Thoracic aorta (tissue), 2 donors: ENCODE results near the gene USP7. TPM values are rescaled to one million over a fixed set of nuclear protein-coding genes. Genes with fewer than 3 reads are reported as not detected.

ENCODE experiments used
- ATAC-seq: fragments of 150-250 bp; one replicate; pipeline ENCODE4 v1.8.0; 2017; ENCODE audit warnings: low read depth; ENCODE audit not compliant: insufficient number of reproducible peaks, low FRiP score
- DNase-seq: peaks from one replicate; pipeline ENCODE4 v3.0.0-alpha.2; 2020; ENCODE audit warnings: low spot score
- H3K27ac ChIP-seq, 2 donors: fragments of 200-600 bp; sonication (generic); 1 replicate in 1 of 2; 2 replicates in 1 of 2; pipeline ENCODE4 v1.5.1; 2016; ENCODE audit warnings: mild to moderate bottlenecking in 2 of 2, moderate library complexity in 2 of 2
- H3K27me3 ChIP-seq: fragments of 200-600 bp; sonication (generic); replicated peaks from 2 replicates; pipeline ENCODE4 v1.6.0; 2016; ENCODE audit warnings: mild to moderate bottlenecking; ENCODE audit not compliant: insufficient read depth
- H3K36me3 ChIP-seq: fragments of 200-600 bp; sonication (generic); one replicate; pipeline ENCODE4 v1.5.1; 2016
- H3K4me1 ChIP-seq, 2 donors: fragments of 200-600 bp; sonication (generic); 1 replicate in 1 of 2; 2 replicates in 1 of 2; pipeline versions ENCODE4 v1.5.1 to v1.6.0; 2016; ENCODE audit warnings: low read depth in 2 of 2, mild to moderate bottlenecking in 1 of 2; ENCODE audit not compliant: control insufficient read depth in 1 of 2
- H3K4me3 ChIP-seq: fragments of 200-600 bp; sonication (generic); 2 replicates; pipeline ENCODE4 v1.5.1; 2016; ENCODE audit warnings: mild to moderate bottlenecking
- H3K9me3 ChIP-seq: fragments of 200-600 bp; sonication (generic); 2 replicates; pipeline ENCODE4 v1.5.1; 2016
- total RNA-seq, 2 donors: library from RNA; depleted of rRNA; stranded (reverse); fragments of >200 nt; gene quantifications; one replicate each; pipeline versions ENCODE4 v1.1.0 to v1.2.3, GENCODE V29; 2016
- TF ChIP-seq, protein P1 (sequence below): fragments of 200-600 bp; sonication (generic); IDR thresholded peaks from one replicate; pipeline ENCODE4 v1.5.1; 2019; ENCODE audit warnings: antibody characterized with exemption

USP7 gene
- total RNA-seq, 2 donors from 2014 or later: 61.2 to 93.8 TPM

DNA sequence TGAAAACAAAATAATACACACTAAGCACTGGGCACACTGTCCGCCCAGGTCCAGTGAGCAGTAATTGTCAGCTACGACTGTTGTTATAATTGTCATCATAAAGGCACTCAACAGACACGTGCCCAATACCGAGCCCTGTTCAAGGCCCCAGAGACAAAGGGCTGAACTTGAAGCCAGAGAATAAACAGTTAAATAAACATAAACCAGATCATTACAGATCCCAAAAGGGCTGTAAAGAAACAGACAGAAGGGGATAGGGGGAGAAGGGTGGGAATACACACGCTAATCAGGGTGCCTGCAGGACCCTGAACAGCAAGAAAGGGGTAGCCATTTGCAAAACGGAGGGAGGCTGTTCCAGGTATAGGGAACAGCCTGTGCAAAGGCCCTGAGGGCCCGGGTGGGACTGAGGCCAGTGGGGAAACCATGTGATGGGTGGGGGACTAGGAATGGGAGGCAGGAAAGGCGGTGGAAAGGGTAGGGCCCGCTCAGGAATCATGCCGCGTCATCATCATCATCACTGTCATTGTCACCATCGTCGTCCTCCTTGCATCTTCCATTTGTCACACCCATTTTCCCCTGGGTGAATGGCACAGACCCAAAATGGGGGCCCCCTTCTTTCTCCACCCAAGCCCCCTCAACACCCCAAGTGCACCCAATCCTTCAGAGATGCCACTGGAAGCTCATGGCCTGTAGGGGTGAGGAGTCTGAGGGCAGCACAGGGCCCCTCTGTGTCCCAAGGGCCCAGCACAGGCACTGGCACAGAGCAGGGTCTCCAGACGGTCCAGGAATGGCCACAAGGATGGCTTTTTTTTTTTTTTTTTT, 101.2 kb downstream of the USP7 start:
- Histone ChIP-seq H3K4me3 (no peak overlapping the region), H3K36me3 (peaks cover 9% of the 10 kb centered on the region), H3K4me1 (peaks cover 30 to 49% of the 10 kb centered on the region in 2 donors), H3K9me3 (no peaks in the 10 kb centered on the region), H3K27ac (no peak overlapping the region), H3K27me3 (no peaks in the 10 kb centered on the region)
- TF ChIP-seq, protein P1, sequence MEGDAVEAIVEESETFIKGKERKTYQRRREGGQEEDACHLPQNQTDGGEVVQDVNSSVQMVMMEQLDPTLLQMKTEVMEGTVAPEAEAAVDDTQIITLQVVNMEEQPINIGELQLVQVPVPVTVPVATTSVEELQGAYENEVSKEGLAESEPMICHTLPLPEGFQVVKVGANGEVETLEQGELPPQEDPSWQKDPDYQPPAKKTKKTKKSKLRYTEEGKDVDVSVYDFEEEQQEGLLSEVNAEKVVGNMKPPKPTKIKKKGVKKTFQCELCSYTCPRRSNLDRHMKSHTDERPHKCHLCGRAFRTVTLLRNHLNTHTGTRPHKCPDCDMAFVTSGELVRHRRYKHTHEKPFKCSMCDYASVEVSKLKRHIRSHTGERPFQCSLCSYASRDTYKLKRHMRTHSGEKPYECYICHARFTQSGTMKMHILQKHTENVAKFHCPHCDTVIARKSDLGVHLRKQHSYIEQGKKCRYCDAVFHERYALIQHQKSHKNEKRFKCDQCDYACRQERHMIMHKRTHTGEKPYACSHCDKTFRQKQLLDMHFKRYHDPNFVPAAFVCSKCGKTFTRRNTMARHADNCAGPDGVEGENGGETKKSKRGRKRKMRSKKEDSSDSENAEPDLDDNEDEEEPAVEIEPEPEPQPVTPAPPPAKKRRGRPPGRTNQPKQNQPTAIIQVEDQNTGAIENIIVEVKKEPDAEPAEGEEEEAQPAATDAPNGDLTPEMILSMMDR: no peak
- ATAC-seq (no peak), DNase-seq (no peak)

DNA sequence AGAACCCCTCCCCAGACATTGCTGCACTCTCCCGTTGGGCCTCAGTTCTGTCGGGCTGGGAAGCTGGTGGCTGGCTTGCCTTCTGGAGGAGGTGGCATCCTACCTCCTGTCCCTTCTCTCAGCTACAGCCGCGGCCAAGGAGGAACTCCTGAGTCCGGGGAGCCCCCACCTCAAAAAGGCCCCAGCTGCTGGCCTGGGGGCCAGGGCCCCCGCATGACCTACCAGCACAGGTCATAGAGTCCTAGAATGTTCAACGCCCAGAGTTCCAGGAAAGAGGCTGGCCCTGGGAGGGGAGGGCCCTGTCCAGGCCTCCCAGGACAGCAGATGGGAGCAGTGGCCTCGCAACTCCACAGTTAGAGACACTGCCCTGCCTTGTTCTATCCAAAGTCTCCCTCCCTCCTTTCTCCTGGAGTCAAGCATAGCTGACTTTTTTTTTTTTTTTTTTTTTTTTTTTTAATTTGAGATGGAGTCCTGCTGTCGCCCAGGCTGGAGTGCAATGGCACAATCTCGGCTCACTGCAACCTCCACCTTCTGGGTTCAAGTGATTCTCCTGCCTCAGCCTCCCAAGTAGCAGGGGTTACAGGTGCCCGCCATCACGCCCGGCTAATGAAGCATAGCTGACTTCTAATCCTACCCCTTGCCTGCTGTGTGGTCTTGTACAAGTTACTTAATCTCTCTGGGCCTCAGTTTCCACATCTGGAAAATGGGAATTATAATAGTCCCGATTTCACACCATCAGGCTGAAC, 102.0 kb downstream of the USP7 start:
- TF ChIP-seq, protein P1: no peak
- DNase-seq (no peak), ATAC-seq (no peak)
- Histone ChIP-seq H3K9me3 (no peaks in the 10 kb centered on the region), H3K36me3 (peaks cover 10% of the 10 kb centered on the region), H3K4me3 (no peak overlapping the region), H3K4me1 (peaks cover 22 to 41% of the 10 kb centered on the region in 2 donors), H3K27me3 (no peaks in the 10 kb centered on the region), H3K27ac (peak overlapping the region in 1 of 2 donors; percentile 25)

DNA sequence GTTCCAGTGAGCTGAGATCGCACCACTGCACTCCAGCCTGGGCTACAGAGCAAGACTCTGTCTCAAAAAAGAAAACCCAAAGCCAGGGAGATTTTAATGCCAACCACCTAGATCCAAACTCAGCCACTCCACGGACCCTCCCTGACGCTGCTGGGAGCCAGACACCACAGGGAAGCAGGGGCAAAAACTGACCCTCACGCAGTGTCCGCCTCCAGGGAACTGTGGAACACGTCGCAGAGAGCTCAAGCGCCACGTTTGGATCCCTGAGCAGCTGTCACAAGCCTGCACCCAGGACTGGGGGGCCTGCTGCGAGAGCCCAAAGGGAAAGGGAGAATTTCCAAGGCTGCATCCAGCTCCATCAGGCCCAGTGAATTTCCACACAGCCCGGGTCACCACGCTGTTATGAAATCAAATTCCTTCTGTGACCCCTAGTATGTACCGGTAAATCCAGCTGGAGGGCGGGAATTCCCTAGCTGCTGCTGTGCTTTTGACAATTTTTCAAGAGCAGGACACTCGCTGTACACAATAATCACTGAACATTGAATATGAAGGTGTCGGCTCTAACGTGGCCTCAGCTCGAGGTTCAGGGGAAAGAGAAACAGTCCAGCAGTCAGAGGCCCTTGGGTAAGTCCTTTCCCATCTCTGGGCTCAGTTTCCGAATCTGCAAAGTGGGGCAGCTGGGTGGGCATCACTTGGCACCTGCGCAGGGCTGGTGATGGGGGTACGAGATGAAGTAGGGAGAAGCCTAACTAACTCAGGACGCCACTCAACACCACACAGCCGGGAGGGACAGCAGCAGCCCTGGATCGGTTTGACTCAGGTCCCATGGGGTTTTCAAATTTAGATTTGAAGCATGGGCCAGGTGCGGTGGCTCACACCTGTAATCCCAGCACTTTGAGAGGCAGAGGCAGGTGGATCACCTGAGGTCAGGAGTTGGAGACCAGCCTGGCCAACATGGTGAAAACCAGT, 103.5 kb downstream of the USP7 start:
- ATAC-seq (no peak), DNase-seq (no peak)
- peaks cover 11 to 25% of the 10 kb centered on the region in 2 donors for H3K4me1 ChIP-seq
- no peaks in the 10 kb centered on the region for H3K27me3 ChIP-seq
- H3K4me3 ChIP-seq: no peak overlapping the region
- peaks cover 24% of the 10 kb centered on the region for H3K36me3 ChIP-seq
- TF ChIP-seq, protein P1: no peak
- H3K9me3 ChIP-seq: no peaks in the 10 kb centered on the region
- no peak overlapping the region for H3K27ac ChIP-seq

DNA sequence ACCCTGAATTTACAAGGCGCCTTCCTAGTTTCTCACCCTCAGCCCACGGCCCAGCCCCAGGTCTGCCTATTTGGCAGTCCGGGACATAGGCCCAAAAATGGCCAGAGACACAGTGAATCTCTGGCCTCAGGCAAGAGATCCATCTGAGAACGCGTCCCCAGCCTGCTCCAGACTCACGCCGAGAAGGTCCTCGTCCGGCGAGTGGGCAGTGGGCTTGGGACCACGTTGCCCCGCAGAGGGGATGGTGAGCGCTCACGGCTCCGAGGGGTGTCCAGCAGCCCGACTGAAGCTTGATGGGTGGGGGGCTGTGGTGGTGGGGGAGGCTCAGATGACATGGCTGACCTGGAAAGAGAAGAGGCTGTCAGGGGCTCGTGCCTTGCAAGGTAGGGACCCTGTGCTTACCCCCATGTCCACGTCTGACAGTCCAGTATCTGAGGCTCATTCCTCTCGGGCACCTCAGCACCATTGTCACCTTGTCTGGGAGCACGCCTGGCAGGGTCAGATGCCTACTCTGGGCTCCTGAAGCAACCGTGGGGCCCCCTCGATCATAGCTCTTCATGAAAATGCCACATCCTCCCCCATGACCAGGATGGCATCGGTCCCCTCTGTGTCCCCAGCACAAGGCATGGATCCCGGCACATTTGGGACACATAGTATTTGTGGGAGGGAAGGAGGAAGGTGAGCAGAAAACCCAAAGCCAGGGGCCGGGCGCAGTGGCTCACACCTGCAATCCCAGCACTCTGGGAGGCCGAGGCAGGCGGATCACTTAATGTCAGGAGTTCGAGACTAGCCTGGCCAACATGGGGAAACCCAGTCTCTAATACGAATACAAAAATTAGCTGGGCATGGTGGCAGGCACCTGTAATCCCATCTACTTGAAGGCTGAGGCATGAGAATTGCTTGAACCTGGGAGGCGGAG, 104.5 kb downstream of the USP7 start:
- TF ChIP-seq, protein P1: no peak
- Histone ChIP-seq H3K4me1 (peaks cover 5 to 16% of the 10 kb centered on the region in 2 donors), H3K27ac (no peak overlapping the region), H3K27me3 (no peaks in the 10 kb centered on the region), H3K4me3 (no peak overlapping the region), H3K9me3 (no peaks in the 10 kb centered on the region), H3K36me3 (peaks cover 30% of the 10 kb centered on the region)
- ATAC-seq (no peak), DNase-seq (no peak)
